ENCODE measurements around the gene KIAA1614.
"Not testable (repeated sequence)": the region's sequence is repeated elsewhere in the genome, so short reads cannot be mapped to it uniquely, and the experiment has no call there.

Gene KIAA1614

DNA sequence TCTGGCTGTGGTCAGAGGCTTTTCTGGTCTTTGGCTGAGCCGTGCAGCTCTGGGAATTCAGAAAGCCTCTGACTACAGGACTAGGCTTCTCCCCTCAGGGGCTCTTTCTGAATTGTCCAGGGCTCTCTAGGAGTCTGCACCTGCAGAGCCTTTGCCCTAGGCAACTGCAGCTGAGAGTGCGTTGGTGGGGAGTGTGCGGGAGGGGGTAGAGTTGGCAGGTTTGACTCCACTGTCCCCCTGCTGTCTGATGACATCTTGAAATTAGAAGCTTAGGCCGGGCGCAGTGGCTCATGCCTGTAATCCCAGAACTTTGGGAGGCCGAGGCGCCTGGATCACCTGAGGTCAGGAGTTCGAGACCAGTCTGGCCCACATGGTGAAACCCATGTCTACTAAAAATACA is 32.9 kb downstream of the KIAA1614 start:
- no peak for DNase-seq

DNA sequence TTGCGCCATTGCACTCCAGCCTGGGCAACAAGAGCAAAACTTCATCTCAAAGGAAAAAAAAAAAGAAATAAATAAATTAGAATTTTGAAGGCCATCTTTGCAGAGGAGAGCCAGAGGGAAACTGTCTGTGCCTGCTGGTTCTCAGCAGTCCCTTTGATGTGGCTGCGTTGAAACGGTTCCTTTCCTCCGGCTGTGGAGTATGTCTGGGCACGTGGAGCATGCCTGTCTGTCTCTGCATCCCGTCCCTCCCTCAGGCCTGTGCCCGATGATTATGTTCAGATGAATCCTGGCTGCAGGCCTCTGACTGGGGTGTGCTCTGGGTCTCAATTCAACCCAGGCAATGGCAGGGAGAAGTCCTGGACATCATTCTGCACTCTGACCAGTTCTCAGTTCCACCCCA is 33.4 kb downstream of the KIAA1614 start:
- DNase-seq: no peak

DNA sequence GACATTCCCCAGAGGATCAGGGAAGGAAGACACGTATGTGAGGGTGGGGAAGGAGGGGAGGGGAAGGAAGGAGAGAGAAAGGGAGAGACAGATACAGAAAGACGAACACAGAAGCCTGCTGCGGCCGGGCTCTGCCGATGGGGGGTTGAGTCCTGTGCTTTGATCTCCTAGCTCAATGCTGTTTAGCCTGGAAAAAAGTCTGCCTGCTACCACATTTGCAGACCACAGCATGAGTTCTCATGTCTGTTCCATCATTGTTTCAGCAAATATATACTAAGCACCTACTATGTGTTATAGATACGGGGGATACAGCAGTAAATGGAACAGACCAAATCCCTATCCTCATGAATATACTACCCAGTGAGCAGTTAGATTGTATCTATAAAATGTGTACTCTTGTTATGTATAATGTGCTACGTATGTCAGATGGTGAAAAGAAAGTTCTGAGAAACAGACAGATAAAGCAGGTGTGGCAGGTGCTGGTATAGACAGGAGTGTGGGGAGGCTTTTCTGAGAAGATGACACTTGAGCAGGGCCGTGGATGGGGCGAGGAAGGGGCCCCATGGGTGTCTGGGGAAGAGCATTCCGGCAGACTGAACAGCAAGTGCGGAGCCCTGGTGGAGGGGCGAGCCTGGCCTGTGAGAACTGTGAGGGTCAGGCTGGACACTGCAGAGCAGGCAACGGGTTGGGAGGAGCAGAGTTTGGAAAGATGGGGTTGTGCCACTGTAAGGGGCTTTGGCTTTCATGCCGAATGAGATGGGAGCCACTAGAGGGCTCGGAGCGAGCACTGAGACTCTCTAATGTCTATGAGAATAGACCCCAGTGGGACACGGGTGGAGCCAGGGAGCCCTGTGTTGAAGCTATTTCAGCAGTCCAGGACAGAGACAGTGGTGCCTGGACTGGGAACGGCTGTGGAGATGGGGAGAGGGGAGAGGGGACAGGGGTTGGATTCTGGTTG is 34.1 kb downstream of the KIAA1614 start:
- no peak for DNase-seq

DNA sequence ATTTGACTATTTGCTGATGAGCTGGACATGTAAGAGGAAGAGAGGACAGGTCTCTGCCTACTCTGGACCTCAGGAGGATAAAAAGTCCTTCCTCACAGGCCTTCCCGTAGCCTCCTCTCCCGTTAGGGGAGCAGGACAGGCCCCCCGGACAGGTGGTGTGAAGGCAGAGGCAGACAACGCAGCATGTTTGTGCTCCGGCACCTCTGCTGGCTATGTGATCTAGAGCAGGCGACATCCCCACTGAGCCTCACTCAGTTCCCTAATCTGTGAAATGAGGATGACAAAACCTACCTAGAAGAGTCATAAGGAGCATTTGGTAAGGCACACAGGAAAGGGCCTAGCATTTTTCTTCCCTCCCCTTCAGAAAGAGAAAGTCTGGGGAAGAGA is 34.8 kb downstream of the KIAA1614 start:
- no peak for DNase-seq

DNA sequence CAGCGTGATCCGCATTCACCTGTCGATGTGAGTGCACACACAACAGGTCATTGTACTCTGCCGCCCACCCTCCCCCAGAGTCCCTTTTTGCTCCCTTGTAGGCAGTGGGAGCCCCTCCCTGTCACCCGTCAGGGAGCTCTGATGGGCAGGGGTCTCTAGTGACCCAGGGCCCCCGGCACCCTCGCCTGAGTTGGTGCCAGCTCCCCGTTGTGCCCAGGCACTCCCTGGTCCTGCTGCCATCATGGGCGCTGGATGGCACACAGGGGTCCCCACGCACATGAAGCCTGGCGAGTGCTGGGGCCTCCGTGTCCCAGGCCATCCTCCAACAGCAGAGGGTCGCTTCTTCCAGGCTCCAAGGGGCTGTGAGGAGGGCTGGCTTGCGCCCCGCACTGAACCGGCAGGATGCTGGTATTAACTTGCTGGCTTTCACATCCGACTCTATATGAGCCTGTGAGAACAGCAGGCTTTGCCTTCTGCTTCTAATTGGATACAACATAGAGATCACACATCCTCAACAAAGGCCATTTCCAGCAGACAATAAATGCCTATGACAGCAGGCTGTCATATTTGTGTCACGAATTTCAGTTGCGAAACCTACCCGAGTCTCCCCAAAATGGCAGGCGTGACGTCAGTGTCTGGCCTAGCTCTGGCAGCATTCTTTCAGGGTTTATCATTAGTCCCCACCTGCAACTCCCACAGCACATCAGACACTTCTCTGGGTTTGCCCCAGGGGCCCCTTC is 35.4 kb downstream of the KIAA1614 start:
- no peak for DNase-seq

DNA sequence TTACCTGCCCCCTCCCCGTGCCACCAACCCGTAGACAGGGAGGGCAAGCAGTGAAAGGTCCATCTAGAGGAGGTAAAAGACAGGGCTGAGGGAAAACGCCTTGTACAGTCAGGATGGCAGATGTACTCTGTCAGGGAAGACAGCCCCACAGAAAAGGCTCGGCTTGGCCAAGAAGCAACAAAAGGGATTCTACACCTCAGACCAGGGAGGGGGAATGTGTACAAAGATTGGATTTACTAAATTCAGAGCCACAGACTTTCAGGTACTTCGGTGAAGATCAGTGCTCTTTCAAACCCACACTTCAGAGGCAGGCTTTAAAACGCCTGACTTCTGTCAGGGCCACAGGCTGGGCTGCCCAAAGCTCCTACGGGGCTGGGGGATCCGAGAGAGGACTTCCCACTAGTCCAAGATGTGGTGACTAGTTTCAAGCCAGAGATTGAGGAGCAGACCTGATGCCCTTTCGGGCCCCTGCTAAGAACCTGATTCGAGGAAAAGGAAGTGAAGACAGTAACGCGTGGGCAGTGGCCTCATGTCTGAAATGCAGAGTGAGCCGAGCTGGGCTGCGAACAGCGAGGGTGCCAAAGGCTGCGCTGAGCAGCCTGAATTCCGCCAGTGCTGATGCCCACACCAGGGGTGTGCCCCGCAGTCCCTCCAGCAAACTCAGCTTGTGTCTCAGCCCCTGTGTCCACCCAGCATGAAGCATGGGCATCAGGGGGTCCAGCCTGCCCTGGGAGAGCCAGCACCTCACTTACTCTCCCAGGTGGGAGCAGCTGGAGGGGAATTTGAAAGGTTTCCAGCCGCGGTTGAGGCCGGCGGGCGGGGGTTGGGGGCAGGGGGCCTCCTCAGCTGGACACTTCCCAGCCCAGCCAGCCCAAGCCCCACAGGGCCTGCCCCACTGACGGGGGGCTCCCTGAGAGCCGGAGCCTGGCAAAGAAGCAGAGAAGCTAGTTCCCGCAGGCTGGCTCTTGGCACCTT is 36.2 kb downstream of the KIAA1614 start:
- DNase-seq: no peak

DNA sequence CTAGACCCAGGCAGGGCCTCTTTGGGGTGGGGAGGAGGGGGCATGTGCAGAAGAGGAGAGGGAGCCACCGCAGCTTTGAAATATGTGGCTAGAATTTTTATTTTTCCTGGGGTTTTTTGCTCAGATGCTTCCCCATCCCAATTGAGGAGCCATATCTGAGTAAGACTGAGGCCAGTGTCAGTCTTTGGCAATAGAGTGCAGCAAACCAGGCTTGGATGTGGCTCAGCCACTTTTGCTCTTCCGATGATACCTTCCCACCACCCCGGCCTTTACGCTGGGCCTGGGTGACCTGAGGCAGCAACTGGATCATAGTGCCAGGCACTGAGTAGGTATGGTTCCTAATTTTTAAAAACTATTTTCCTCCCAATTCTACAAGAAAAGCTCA is 36.9 kb downstream of the KIAA1614 start:
- DNase-seq: no peak

DNA sequence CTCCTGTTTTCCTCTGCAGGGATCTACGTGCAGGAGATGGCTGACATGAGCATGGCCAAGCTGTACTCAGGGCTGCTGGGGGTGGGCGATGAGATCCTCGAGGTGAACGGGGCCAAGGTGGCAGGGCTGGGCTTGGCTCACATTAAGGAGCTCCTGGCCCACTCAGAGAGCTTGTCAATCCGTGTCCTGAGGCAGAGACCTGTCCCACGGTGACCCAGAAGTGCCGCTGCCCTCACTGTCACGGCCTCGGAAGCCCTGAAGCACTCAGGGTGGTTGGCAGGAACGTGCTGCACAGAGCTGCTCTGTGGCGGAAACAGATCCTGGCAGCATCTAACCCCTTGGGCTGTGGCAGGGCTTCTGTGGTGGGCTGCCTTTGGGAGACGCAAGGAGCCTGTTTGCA is 37.6 kb downstream of the KIAA1614 start:
- no peak for DNase-seq

DNA sequence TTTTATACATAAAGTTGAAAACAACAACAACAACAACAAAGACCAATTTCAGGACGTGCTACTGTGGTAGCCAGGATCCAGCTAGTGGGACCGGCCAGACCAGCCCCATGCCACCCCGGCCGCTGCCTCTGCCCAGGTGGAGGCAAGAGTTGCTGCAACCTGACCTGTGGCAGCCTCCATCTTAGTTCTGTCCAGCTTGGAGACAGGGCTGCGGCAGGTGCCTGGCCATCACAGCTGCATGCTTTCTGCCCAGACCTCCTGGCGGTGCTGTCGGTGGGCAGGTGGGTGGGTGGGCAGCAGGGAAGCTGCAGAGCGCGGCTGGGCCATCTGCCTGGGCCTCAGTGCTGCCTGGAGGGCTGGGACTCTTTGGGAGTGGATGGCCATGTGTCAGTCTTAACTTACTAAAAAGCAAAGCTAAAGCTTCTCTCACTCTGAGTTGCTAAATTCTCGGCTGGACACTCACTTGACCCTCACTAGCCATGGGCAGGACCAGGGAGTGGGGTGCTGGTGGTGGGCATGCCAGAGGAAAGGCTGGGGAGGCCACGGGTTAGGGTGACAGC is 38.6 kb downstream of the KIAA1614 start:
- no peak for DNase-seq

DNA sequence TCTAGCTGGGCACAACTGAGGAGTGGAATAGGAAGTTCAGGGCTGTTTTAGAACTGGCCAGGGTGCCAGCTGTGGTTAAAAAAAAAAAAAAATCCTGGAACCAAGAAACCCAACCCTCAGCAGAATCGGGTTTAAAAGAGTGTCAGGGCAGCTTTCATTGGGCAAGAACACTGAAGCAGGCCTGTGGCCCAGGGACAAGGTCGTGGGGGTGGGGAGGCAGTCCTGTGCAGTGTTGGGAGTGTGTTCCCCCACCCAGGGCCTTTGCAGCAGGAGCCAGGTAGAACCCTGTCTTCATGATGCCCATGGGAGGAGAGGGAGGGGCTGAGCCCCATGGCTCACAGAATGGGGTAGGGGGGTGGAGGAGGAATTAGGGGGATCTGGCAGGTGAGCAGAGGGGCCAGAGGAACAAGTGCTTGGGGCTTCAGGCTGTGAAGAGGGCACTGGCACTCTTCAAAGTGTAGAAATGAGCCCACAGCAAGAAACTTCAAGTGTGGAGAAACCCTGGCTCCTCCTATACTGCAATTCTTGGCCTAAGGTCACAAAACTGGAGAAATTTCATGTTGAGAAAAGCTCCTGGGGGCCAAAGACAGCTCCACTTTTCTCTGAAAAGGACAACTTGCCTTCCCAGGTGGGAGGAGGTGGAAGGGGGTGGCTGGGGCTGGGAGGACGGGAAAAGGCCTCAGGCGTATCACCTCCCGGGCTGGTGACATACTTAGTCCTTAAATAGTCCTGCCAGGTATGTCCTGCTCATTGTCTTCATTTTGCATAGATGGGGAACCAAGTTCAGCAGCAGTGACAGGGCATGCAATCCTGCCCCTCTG is 39.3 kb downstream of the KIAA1614 start:
- DNase-seq: no peak

DNA sequence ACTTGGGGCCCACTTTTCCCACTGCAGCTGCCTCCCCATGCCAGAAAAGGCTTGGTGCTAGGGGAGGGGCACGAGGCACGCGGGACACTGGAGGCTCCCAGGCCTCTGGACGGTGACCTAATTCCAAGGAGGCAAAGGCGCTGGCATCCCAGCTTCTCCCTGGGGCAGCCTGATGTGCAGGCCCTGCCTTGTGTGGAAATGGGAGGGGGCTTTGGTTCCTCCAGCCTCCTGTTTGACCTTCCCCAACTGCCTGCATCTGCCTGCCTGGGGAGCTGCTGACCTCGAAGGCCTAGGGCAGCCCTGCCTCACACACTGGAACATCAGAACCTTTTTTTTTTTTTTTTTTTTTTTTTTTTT is 39.9 kb downstream of the KIAA1614 start:
- no peak for DNase-seq

DNA sequence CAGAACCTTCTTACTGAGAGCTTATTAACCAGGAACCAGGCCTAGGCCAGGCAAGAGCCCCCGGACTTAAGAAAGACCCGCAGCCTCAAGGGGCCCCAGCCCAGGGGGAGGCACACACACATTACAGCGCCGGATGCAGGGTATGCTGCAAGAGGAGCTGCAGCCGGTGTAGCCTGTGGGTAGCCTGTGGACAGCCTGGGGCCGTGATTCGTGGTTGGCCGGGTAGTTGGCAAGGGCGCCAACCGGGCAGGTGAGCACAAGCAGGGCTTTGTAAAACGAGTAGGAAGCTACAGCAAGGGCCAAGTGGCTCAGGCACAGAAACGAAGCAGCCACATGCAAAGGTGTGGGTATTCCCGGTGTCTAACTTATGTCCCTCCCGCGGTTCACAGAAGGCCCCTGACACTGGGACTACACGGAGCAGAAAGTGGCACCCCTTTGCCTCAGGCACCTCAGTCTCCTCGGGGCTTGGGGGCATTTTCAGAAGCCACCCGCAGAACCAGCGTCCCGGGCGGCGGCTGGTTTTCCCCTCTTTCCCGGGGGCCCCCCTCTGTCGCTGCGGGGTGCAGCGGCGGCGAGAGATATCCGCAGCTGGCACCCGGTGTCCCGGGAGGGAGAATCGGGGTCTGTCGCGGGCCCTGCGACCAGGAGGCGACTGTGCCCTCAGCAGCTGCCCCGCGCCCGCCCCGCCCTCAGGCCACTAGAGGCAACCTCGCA is 40.8 kb downstream of the KIAA1614 start:
- no peak for DNase-seq

DNA sequence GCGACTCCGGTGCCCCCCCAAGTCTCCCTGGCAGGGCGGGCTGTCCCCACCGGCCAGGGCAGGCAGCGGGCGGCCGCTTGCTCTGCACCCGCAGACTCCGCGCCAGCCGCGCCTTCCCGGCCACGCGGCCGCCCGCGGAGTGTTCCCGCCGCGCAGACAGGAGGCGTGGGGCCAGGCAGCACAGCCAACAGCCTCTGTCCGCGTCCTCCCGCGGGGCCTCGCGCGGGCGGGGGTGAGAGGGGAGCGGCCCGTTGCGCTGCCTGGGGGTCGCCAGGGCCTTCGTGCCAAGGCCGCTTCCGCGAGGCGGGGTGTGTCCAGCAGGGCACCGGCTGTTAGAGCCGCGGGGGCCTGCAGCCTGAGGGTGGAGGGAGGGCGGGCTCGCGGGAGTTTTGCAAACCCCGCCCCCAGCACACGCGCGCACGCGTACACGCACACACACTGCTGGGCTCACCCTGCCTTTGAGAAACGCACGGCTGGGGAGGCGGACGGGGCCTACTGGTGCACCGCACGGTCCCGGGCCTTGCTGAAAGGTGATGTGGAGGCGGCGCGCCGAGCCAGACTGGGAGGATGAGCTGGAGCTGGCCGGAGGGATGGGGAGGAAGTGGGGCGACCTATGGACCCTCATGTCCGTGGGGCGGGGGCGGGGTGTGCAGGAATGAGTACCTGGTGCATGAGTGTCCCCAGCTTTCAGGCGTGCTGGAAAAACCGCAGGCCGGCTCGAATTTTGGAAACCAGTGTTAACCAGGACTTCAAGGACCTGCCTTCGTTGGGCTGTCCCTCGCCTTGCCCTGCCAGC is 41.5 kb downstream of the KIAA1614 start:
- no peak for DNase-seq

DNA sequence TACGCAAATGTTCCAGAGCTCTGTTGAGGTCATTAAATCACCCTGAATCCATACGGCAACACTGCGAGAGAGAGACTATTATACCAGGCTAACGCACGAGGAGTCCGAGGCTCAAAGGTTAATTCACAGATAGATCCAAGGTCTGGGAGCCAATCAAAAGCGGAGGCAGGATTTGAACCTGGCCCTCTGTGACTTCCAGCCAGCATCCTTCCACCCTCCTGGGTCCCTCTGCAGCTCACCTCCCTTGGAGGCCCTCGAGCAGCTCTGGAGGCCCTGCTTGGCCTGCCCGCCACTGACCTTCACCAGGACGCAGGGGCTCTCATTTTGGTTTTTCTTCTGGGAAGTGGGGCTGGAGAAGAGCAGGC is 42.1 kb downstream of the KIAA1614 start:
- DNase-seq: no peak

DNA sequence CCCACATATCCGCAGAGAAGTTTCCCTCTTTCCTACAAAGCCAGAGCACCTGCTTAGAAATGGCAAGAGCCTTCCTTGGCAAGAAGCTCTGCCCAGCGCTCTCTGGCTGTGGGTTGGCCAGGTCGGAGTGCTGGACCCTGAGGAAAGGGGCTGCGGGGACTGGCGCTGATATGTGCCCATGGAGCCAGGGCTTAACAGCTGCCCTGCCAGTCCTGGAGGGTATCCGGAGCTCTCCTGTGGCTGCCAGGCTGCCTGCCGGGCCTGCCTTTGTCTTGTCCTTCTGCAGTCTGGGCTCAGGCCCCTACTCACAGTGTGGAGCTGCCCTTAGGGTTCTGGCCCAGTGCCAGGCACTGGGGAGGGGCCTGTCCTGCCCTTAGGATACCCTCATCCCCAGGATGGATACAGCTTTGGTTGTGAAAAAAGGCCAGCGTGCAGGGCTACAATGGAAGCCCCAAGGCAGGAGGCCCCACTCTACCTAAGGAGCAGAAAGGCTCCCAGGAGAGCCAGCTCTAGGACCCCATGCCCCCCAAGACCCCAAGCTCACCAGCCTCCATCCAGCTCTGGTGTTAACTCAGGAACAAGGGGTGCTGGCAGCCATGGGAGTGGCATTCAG is 43.4 kb downstream of the KIAA1614 start:
- DNase-seq: no peak

DNA sequence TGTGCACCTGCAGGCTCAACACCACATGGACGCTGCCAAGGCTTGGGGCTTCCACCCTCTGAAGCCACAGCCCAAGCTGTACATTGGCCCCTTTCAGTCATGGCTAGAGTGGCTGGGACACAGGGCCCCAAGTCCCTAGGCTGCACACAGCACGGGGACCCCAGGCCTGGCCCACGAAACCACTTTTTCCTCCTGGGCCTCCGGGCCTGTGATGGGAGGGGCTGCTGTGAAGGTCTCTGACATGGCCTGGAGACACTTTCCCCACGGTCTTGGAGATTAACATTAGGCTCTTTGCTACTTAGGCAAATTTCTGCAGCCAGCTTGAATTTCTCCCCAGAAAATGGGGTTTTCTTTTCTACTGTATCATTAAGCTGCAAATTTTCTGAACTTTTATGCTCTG is 46.9 kb downstream of the KIAA1614 start:
- DNase-seq: not testable (repeated sequence)

DNA sequence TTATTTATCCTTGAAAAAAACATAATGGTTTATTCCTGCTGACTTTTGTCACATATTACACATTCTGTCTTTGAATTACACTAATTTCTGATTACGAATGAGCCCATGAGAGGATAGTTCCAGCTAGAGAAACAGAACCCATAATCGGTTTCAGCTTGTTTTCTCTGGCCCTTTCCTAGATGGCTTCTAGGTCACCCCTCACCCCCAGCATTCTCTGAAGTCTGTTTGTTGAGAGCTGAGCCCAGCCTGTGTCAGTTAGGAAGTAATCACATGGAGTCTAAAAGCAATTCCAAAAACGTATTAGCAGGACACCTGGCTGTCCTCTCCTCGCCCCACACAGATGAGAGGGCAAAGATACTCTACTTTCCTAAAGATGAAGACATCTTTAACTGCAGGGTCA is 48.9 kb downstream of the KIAA1614 start:
- DNase-seq: no peak

DNA sequence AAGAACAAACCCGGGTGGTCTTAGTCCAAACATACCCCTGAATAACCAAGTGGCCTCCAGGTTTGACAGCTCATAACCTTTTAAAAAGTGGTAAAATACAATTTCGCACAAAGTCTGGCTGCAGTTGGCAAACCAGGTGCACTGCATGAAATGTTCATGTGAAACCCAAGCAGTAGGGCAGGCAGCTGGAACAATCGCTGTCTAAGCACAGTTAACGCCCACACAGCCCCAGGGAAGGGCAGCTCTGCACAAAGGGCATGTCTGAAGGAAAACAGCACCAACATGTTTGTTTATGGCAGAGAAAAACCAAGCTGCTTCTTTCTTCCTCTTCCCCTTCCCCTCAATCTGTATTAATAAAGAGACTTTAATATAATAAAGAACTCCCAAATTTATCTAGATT is 49.5 kb downstream of the KIAA1614 start:
- no peak for DNase-seq

DNA sequence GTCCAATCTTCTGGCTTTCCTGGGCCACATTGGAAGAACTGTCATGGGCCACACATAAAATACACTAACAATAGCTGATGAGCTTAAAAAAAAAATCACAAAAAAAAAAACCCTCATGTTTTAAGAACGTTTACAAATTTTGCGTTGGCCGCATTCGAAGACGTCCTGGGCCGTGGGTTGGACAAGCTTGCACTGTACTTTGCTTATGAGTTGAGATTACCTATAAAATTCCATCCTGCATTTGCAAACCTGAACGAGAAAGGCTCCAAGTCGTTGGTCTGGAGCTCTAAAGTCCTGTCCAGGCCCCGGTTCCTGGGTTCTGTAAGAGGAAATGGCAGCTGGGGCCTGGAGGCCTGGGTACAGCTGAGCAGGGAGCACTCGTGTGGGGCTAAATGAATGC is 51.4 kb downstream of the KIAA1614 start:
- no peak for DNase-seq

DNA sequence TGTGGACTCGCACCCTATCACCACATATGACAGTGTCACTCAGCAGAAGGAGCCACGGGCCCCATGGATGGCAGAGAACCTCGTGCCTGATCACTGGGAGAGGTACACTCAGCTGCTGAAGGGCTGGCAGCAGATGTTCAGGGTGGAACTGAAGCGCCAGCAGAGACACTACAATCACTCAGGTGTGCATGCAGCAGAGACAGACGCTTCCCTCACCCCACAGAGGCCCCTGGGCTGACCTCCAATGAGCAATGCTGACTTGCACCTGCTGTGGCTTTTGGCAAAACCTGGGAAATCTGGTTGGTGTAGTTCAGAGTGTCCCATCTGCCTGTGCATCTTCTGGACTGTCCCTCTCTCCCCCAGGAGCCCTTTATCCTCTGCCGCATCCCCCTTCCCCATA is 51.9 kb downstream of the KIAA1614 start:
- DNase-seq: no peak
